GM21825 (cell line): ENCODE data around the gene ST6GALNAC5.
"Not testable (repeated sequence)": the region's sequence is repeated elsewhere in the genome, so short reads cannot be mapped to it uniquely, and the experiment has no call there.

Experiments
- ATAC-seq: cut with Tn5 transposase; IDR thresholded peaks from one replicate; pipeline ENCODE4 v1.9.1; 2021; ENCODE audit warnings: mild to moderate bottlenecking, moderate library complexity; ENCODE audit not compliant: unreplicated experiment

The ST6GALNAC5 gene

DNA sequence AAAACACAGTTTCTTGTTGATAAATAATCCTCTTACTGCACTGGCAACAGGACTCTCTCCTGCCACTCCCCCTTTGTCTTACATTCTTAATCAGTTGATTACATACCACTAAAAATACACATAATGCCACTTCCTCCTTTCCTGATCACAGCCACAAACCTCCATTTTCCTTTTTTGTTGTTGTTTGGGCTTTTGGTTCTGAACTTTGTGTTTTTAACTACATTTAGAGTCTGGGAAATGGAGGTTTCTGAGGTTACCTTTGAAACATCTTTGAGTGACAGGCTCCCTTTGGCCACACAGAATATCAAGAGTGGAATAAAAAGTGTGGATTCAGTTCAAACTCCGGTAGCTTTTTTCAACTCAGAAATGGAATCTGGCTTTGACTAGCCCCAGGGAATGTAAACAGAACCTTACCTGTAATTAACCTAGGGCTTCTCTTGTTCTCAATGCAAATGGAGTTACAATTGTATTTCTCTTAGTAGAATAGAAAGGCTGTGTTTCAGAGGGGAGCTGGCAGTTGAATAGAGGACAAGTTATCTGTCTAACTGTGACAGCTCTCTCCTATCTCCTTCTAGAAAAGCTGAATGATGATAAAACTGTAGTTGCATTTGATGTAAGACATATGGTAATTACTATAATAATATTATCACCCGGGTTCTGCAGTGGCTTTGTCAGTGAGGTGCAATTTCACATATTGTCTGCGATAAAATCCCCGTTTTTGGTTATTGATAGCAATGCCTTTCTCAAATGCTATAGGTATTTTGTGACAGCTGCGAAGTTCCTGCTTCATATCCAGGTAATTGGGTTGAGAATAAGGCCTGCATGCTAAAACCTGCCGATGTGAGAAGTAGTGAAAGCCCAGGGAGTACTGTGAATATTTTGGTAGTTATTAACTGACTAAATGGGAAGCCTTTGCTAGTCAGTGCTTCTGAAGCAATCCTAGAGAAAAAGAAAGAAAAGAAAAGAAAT lies 66.9 kb downstream of the ST6GALNAC5 start:
- no peak for ATAC-seq

- no peak for ATAC-seq
Observed at GRCh38 chr1:76938304-76938703, 71.0 kb downstream of the ST6GALNAC5 start.

GRCh38 chr1:76939050-76939816 lies 72.0 kb downstream of the ST6GALNAC5 start:
- no peak for ATAC-seq

DNA sequence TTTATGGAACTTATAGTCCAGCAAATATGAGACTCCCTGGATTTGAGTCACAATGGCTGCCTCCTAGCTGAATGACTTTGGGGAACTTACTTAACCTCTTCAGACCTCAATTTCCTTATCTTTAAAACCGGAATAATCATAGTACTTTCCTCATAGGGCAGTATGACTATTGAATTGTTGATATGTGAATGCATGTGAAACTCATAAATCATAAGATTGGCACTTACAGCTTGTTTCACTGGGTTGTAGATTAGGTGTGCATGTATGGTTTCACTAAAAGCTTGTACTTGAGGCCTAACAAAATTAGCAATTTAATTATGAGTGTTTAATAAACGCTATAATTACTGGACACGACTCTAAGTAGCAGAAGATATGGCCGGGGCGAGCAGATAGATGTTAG lies 72.5 kb downstream of the ST6GALNAC5 start:
- no peak for ATAC-seq

GRCh38 chr1:76940571-76941335 lies 73.5 kb downstream of the ST6GALNAC5 start:
- ATAC-seq: no peak

GRCh38 chr1:76942549-76942948 lies 75.3 kb downstream of the ST6GALNAC5 start:
- ATAC-seq: no peak

DNA sequence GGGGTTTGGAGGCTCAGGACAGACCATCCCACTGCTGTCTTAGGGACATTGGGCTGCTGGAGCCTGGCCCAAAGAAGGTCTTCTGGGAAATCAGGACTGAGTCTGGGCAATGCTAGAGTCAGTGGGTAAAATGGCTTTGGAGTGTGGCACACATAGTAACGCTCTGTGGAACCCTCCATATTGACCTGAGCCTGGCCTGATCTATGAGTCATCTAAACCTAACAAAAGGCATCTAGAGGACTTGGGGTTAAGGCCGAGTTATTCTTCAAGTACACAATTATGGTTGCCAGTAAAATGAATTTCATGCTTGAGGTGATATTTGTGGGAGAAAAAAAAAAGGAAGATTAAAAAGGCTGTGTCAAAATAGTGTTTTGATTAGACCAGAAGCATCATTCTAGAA lies 77.7 kb downstream of the ST6GALNAC5 start:
- no peak for ATAC-seq

DNA sequence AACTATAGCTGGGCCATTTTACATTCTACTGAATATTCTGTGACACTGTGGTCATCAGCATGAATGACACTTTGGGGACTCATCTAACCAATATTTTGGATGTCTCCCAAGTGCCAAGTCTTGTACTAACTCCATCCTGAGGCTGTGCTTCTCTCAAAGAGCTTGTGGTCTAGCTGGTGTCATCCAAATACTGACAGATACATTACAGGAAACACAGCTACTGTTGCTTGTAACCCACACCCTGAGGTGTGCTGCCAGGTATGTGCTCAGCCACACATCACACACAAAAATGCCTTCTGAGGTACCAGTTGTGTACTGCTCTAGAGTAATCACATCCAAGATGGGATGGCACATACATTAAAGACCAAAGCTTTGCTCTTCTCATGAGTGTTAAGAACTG lies 81.6 kb downstream of the ST6GALNAC5 start:
- no peak for ATAC-seq

DNA sequence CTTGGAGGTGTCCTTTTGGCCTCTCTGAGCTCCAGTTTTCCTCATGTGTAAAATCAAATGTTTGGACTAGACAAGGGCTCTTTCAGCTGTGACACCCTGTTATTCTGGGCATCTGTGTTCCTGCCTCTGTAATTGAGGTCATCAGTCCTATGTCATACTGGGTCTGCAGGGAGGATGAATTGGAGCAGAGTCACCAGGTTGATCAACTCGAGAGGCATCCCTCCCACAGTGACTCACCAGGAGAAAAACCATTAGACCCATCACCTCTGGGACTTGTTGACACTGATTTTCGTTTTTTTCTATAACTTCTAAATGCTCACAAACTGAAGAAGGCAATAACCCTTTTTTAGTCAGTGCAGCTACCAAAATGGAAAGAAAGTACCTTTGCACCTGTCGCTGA lies 82.2 kb downstream of the ST6GALNAC5 start:
- ATAC-seq: no peak

DNA sequence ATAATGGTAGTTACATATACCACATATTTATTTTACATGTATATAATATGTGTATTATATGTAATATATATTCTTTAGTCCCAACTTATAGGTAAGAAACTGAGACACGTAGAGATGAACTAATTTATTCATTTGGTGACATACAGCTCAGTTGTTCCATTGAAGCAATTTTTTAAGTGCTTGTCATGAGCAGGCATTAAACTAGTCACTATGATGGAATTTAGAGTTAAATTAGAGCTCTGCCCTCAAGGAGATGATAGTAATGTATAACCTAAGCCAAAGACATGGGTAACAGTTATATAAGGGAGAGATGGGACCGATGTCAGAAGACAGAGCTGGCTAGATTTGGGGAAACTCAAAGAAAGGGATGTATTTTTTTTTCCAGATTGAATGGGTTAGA lies 83.0 kb downstream of the ST6GALNAC5 start:
- ATAC-seq: no peak

DNA sequence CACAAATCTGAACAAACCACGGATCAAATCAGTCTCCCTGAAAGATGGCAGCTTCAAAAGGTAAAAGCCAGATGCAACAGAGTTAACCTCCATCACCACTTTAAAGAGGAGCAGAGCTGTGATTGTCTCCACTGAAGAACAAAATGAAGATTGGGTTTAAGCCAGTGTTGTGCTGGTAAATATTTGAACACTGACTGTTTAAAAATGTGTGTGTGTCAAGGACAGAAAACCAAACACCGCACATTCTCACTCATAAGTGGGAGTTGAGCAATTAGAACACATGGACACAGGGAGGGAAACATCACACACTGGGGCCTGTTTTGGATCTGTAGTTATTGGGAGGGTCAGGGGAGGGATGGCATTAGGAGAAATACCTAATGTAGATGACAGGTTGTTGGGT lies 83.9 kb downstream of the ST6GALNAC5 start:
- ATAC-seq: no peak

- no peak for ATAC-seq
Observed at GRCh38 chr1:76955652-76956051, 88.4 kb downstream of the ST6GALNAC5 start.

GRCh38 chr1:76957961-76958360 lies 90.7 kb downstream of the ST6GALNAC5 start:
- no peak for ATAC-seq

GRCh38 chr1:76958828-76959227 lies 91.5 kb downstream of the ST6GALNAC5 start:
- ATAC-seq: no peak

DNA sequence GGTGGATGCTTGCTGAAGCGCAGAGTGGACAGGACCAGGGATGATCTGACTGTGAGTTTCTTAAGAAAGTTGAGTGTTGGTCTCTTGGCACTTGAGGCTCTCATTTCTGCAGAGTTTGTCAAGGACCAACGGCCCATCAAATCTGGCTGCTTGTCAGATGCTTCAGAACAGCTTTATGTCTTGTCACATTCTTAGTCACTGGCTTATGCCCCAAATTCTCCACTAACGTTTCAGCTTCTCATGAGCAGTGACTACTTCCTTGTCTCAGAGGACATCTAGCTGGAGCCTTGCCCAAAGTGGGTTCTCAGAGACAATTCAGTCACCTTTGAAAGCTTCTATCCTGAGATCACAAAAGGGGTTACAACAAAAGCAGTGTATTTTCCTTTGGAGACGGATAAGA lies 92.3 kb downstream of the ST6GALNAC5 start:
- ATAC-seq: no peak

GRCh38 chr1:76961181-76961819 lies 94.0 kb downstream of the ST6GALNAC5 start:
- ATAC-seq: no peak

- ATAC-seq: no peak
Observed at GRCh38 chr1:76961820-76962207, 94.5 kb downstream of the ST6GALNAC5 start.

- not testable (repeated sequence) for ATAC-seq
Observed at GRCh38 chr1:76981267-76981666, 114.0 kb downstream of the ST6GALNAC5 start.

GRCh38 chr1:76989976-76990375 lies 122.7 kb downstream of the ST6GALNAC5 start:
- no peak for ATAC-seq

DNA sequence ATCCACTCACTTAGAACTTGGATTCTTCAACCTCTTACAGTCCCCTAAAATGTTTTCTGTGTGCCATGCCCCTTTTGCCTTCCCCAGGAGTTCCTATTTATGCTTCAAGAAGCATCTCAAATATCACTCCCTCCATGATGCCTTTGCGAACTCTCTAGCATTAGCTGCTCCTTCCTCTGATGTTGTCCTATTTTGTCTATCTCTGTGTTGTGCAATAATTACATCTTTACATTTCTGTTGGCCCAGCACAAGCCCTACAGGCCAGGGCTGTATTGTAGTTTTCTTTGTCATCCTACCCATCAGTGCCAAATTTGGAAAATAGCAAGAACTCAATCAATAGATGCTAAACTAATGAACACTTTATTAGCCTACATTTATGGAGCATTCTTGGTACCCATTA lies 125.8 kb downstream of the ST6GALNAC5 start:
- ATAC-seq: no peak
